GM12891 (cell line): Measurements from ENCODE around the gene GORASP1.

Experiments used
- POLR2AphosphoS5 ChIP-seq: IDR thresholded peaks from 2 replicates; pipeline ENCODE4 v1.6.1; 2011; ENCODE audit warnings: low read depth, low read length, control low read depth
- SPI1 ChIP-seq: IDR thresholded peaks from 2 replicates; pipeline ENCODE4 v1.6.1; 2011; ENCODE audit warnings: low read depth, low read length, control low read depth

- TF ChIP-seq SPI1 (no peak), POLR2AphosphoS5 (no peak)
Measured at GRCh38 chr3:39130693-39131265, 23.4 kb upstream of the GORASP1 start.
